ENCODE measurements around the gene BLOC1S2. TPM values are rescaled to one million over a fixed set of nuclear protein-coding genes. Genes with fewer than 3 reads are reported as not detected.

The BLOC1S2 gene
- total and polyA plus RNA-seq, 2 donors (not counting 1 experiment from before 2014, with no cell fraction given): 48.1 to 88.8 TPM

DNA sequence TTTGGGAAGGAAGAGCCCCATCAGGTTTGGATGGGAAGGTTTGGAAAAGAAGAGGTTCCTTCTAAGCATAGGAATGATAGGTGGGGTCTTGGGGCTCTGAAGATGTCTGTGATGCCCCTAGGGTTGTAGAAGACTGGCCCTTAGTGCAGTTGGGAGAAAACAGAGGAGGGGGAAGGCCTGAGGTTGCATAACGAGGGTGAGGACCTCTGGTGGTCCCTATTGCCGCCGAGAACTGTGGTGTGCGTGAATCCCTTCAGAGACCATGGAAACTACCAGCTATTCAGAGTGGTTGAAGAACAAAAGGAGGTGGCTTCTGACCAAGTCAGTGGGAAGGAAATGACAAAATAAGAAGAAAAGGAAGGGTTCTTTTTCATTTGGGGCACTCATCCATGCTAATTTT is 46.6 kb upstream of the BLOC1S2 start:
- H3K4me2 ChIP-seq (ENCODE audit: extremely low read depth, insufficient read depth, low read length): no peak overlapping the region
- H3K4me3 ChIP-seq (replicated peaks in 1 of 4; ENCODE audit: control extremely low read depth in 1 of 4, insufficient read depth in 1 of 4, low read depth in 3 of 4, low read length in 4 of 4): no peak overlapping the region
- no peaks in the 10 kb centered on the region for H3K36me3 ChIP-seq (ENCODE audit: control insufficient read depth, insufficient read depth, low read length)
- no peak overlapping the region for H3K9ac ChIP-seq (ENCODE audit: insufficient read depth, low read length)
- H2AFZ ChIP-seq (ENCODE audit: low read length): no peak overlapping the region
- H3K27ac ChIP-seq (ENCODE audit: insufficient read depth, low read length): no peak overlapping the region
- no peak for TF ChIP-seq EZH2 (IDR thresholded peaks at IDR 0.05; ENCODE audit: low read length, missing control alignments)
- TF ChIP-seq, protein P1, sequence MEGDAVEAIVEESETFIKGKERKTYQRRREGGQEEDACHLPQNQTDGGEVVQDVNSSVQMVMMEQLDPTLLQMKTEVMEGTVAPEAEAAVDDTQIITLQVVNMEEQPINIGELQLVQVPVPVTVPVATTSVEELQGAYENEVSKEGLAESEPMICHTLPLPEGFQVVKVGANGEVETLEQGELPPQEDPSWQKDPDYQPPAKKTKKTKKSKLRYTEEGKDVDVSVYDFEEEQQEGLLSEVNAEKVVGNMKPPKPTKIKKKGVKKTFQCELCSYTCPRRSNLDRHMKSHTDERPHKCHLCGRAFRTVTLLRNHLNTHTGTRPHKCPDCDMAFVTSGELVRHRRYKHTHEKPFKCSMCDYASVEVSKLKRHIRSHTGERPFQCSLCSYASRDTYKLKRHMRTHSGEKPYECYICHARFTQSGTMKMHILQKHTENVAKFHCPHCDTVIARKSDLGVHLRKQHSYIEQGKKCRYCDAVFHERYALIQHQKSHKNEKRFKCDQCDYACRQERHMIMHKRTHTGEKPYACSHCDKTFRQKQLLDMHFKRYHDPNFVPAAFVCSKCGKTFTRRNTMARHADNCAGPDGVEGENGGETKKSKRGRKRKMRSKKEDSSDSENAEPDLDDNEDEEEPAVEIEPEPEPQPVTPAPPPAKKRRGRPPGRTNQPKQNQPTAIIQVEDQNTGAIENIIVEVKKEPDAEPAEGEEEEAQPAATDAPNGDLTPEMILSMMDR (conservative IDR thresholded peaks at IDR 0.05 in 1 of 2, IDR thresholded peaks at IDR 0.05 in 1 of 2; ENCODE audit: low read depth in 1 of 2, low read length in 2 of 2): no peak
- H3K9me3 ChIP-seq (ENCODE audit: control insufficient read depth, insufficient read depth, low read depth, low read length): no peaks in the 10 kb centered on the region
- H4K20me1 ChIP-seq (ENCODE audit: control insufficient read depth, extremely low read depth, insufficient read depth, low read length): no peaks in the 10 kb centered on the region
- peaks cover 32% of the 10 kb centered on the region for H3K27me3 ChIP-seq (ENCODE audit: control insufficient read depth, insufficient read depth, low read length)
- DNase-seq (ENCODE audit: low read depth in 2 of 2): no peak
- H3K79me2 ChIP-seq (ENCODE audit: control insufficient read depth, insufficient read depth, low read length): no peaks in the 10 kb centered on the region
- no peaks in the 10 kb centered on the region for H3K4me1 ChIP-seq (ENCODE audit: control insufficient read depth, extremely low read depth, insufficient read depth, low read length)

DNA sequence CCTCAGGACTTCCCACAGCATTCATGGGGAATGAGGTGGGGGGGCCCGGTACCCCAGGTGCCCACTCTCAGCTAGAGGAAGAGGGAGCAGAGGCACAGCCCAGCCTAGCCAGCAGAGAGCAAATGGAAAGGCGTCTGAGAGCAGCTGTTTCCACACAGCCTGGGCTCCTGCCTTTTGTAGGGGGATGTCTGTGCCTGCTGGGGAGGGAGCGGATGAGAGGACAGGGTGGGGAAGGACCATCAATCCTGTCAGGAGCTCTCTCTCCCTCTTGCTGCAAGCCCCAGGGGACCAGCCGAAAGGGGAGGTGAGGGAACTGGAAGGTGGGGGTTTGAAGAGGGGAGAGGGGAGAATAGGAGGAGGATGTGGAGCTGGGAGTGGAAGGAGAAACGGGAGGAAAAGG is 43.6 kb upstream of the BLOC1S2 start, which contains the start of gene PKD2L1:
Gene PKD2L1 (minus strand): TSS at position 150 of the 400 bp plus-strand sequence. CDS start 125 bp downstream, at position 25.
- Histone ChIP-seq H3K9ac (ENCODE audit: insufficient read depth, low read length) (no peak within 1 kb of the TSS), H3K36me3 (ENCODE audit: control insufficient read depth, insufficient read depth, low read length) (no peaks in the 10 kb centered on the region), H3K79me2 (ENCODE audit: control insufficient read depth, insufficient read depth, low read length) (no peaks in the 10 kb centered on the region), H2AFZ (ENCODE audit: low read length) (no peak within 1 kb of the TSS), H4K20me1 (ENCODE audit: control insufficient read depth, extremely low read depth, insufficient read depth, low read length) (no peaks in the 10 kb centered on the region), H3K4me2 (ENCODE audit: extremely low read depth, insufficient read depth, low read length) (no peak within 1 kb of the TSS), H3K27me3 (ENCODE audit: control insufficient read depth, insufficient read depth, low read length) (peaks cover 49% of the 10 kb centered on the region), H3K4me3 (replicated peaks in 1 of 4; ENCODE audit: control extremely low read depth in 1 of 4, insufficient read depth in 1 of 4, low read depth in 3 of 4, low read length in 4 of 4) (no peak within 1 kb of the TSS), H3K9me3 (ENCODE audit: control insufficient read depth, insufficient read depth, low read depth, low read length) (no peaks in the 10 kb centered on the region), H3K27ac (ENCODE audit: insufficient read depth, low read length) (no peak within 1 kb of the TSS), H3K4me1 (ENCODE audit: control insufficient read depth, extremely low read depth, insufficient read depth, low read length) (no peaks in the 10 kb centered on the region)
- DNase-seq (ENCODE audit: low read depth in 2 of 2): no peak
- TF ChIP-seq EZH2 (IDR thresholded peaks at IDR 0.05; ENCODE audit: low read length, missing control alignments): peak; percentile 26
- TF ChIP-seq, protein P1 (conservative IDR thresholded peaks at IDR 0.05 in 1 of 2, IDR thresholded peaks at IDR 0.05 in 1 of 2; ENCODE audit: low read depth in 1 of 2, low read length in 2 of 2): no peak

GRCh38 chr10:100328198-100328597 is 41.7 kb upstream of the BLOC1S2 start:
- H3K9me3 ChIP-seq (ENCODE audit: control insufficient read depth, insufficient read depth, low read depth, low read length): no peaks in the 10 kb centered on the region
- no peaks in the 10 kb centered on the region for H4K20me1 ChIP-seq (ENCODE audit: control insufficient read depth, extremely low read depth, insufficient read depth, low read length)
- H3K79me2 ChIP-seq (ENCODE audit: control insufficient read depth, insufficient read depth, low read length): no peaks in the 10 kb centered on the region
- no peaks in the 10 kb centered on the region for H3K36me3 ChIP-seq (ENCODE audit: control insufficient read depth, insufficient read depth, low read length)
- H3K4me1 ChIP-seq (ENCODE audit: control insufficient read depth, extremely low read depth, insufficient read depth, low read length): no peaks in the 10 kb centered on the region
- peaks cover 48% of the 10 kb centered on the region for H3K27me3 ChIP-seq (ENCODE audit: control insufficient read depth, insufficient read depth, low read length)
- DNase-seq (ENCODE audit: low read depth in 2 of 2): no peak
- no peak overlapping the region for H3K27ac ChIP-seq (ENCODE audit: insufficient read depth, low read length)
- H2AFZ ChIP-seq (ENCODE audit: low read length): no peak overlapping the region
- no peak overlapping the region for H3K9ac ChIP-seq (ENCODE audit: insufficient read depth, low read length)
- TF ChIP-seq, protein P1 (conservative IDR thresholded peaks at IDR 0.05 in 1 of 2, IDR thresholded peaks at IDR 0.05 in 1 of 2; ENCODE audit: low read depth in 1 of 2, low read length in 2 of 2): no peak
- TF ChIP-seq EZH2 (IDR thresholded peaks at IDR 0.05; ENCODE audit: low read length, missing control alignments): no peak
- H3K4me2 ChIP-seq (ENCODE audit: extremely low read depth, insufficient read depth, low read length): no peak overlapping the region
- no peak overlapping the region for H3K4me3 ChIP-seq (replicated peaks in 1 of 4; ENCODE audit: control extremely low read depth in 1 of 4, insufficient read depth in 1 of 4, low read depth in 3 of 4, low read length in 4 of 4)

Measured in fibroblast of lung (primary cell).